HL-60 (cell line): ENCODE results near the gene MAP3K4.
A peak's percentile ranks its signal among the peaks of the same experiment; 100 is the strongest.

Experiments used
- DNase-seq, 2 experiments: peaks; one replicate each; pipeline ENCODE4 v3.0.0-alpha.2; 2010 to 2020; ENCODE audit warnings: low read depth in 1 of 2, low spot score in 1 of 2
- H3K27ac ChIP-seq: fragments of 250-450 bp; sonication (Bioruptor Pico); replicated peaks from 2 replicates; pipeline ENCODE4 v1.5.1; 2020; ENCODE audit warnings: mild to moderate bottlenecking, moderate library complexity
- H3K27me3 ChIP-seq: fragments of 250-450 bp; sonication (Bioruptor Pico); 2 replicates; pipeline ENCODE4 v1.5.1; 2021; ENCODE audit warnings: mild to moderate bottlenecking, moderate library complexity; ENCODE audit not compliant: insufficient read depth, poor library complexity, severe bottlenecking
- H3K4me3 ChIP-seq: replicated peaks from 2 replicates; pipeline ENCODE4 v1.5.1; 2011; ENCODE audit warnings: mild to moderate bottlenecking, control low read depth, low read length; ENCODE audit not compliant: insufficient read depth
- CTCF ChIP-seq: IDR thresholded peaks from one replicate; pipeline ENCODE4 v1.5.1; 2011; ENCODE audit warnings: low read length, control low read depth, inconsistent platforms; ENCODE audit not compliant: insufficient read depth
- GABPA ChIP-seq: IDR thresholded peaks from 2 replicates; pipeline ENCODE4 v1.6.1; 2012; ENCODE audit warnings: low read depth
- POLR2AphosphoS5 ChIP-seq: IDR thresholded peaks from 2 replicates; pipeline ENCODE4 v1.6.1; 2012; ENCODE audit warnings: low read depth
- SPI1 ChIP-seq: IDR thresholded peaks from 2 replicates; pipeline ENCODE4 v1.6.1; 2012; ENCODE audit warnings: low read depth, mild to moderate bottlenecking, borderline replicate concordance
- TF ChIP-seq, protein P1 (sequence below): IDR thresholded peaks from 2 replicates; pipeline ENCODE4 v1.6.1; 2012; ENCODE audit warnings: low read depth; ENCODE audit not compliant: insufficient replicate concordance

MAP3K4 gene

DNA sequence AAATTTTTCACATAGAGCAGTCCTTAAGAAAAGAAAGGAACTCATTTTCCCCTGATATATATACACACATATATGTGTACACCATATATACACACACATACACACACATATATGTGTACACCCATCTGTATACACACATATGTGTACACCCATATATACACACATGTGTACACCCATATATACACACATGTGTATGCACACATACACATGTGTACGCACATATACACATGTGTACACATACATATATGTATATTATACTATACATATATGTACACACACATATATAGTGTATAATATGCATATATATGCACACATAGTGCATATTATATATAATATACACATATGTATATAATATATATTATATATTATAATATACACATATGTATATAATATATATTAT lies 9.1 kb downstream of the MAP3K4 start:
- no peak for DNase-seq
- no peak overlapping the region for H3K27ac ChIP-seq
- H3K4me3 ChIP-seq: no peak overlapping the region
- H3K27me3 ChIP-seq: no peaks in the 10 kb centered on the region
- TF ChIP-seq SPI1 (no peak), POLR2AphosphoS5 (no peak), GABPA (no peak), CTCF (no peak)
- TF ChIP-seq, protein P1, sequence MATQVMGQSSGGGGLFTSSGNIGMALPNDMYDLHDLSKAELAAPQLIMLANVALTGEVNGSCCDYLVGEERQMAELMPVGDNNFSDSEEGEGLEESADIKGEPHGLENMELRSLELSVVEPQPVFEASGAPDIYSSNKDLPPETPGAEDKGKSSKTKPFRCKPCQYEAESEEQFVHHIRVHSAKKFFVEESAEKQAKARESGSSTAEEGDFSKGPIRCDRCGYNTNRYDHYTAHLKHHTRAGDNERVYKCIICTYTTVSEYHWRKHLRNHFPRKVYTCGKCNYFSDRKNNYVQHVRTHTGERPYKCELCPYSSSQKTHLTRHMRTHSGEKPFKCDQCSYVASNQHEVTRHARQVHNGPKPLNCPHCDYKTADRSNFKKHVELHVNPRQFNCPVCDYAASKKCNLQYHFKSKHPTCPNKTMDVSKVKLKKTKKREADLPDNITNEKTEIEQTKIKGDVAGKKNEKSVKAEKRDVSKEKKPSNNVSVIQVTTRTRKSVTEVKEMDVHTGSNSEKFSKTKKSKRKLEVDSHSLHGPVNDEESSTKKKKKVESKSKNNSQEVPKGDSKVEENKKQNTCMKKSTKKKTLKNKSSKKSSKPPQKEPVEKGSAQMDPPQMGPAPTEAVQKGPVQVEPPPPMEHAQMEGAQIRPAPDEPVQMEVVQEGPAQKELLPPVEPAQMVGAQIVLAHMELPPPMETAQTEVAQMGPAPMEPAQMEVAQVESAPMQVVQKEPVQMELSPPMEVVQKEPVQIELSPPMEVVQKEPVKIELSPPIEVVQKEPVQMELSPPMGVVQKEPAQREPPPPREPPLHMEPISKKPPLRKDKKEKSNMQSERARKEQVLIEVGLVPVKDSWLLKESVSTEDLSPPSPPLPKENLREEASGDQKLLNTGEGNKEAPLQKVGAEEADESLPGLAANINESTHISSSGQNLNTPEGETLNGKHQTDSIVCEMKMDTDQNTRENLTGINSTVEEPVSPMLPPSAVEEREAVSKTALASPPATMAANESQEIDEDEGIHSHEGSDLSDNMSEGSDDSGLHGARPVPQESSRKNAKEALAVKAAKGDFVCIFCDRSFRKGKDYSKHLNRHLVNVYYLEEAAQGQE: no peak

- Histone ChIP-seq H3K4me3 (no peak overlapping the region), H3K27me3 (no peaks in the 10 kb centered on the region), H3K27ac (no peak overlapping the region)
- TF ChIP-seq, protein P1: no peak
- TF ChIP-seq POLR2AphosphoS5: no peak
- TF ChIP-seq SPI1: no peak
- TF ChIP-seq GABPA: no peak
- TF ChIP-seq CTCF: no peak
- DNase-seq: peak; percentile 21 to 41
These were observed 9.9 kb downstream of the MAP3K4 start for GRCh38 chr6:161001421-161001820.

- TF ChIP-seq GABPA: no peak
- TF ChIP-seq POLR2AphosphoS5: no peak
- TF ChIP-seq SPI1: no peak
- TF ChIP-seq, protein P1: no peak
- no peak for TF ChIP-seq CTCF
- H3K27me3 ChIP-seq: no peaks in the 10 kb centered on the region
- DNase-seq: no peak
- H3K4me3 ChIP-seq: no peak overlapping the region
- H3K27ac ChIP-seq: no peak overlapping the region
These were observed 11.8 kb downstream of the MAP3K4 start for GRCh38 chr6:161003336-161003735.
